Subcutaneous abdominal adipose tissue (tissue), 5 donors: ENCODE measurements around the gene ZFAND3.

Experiments used
- H3K27ac ChIP-seq: one replicate; pipeline ENCODE4 v1.7.0; 2013; ENCODE audit warnings: low read depth, mild to moderate bottlenecking, inconsistent platforms, low read length, moderate library complexity
- H3K27me3 ChIP-seq, 5 donors: one replicate each; pipeline ENCODE4 v1.7.0; 2013; ENCODE audit warnings: low read length in 5 of 5, inconsistent platforms in 1 of 5; ENCODE audit not compliant: control insufficient read depth in 5 of 5, insufficient read depth in 4 of 5
- H3K36me3 ChIP-seq, 5 donors: one replicate each; pipeline ENCODE4 v1.7.0; 2013; ENCODE audit warnings: low read length in 5 of 5; ENCODE audit not compliant: control insufficient read depth in 5 of 5, insufficient read depth in 5 of 5
- H3K4me1 ChIP-seq, 5 donors: one replicate each; pipeline ENCODE4 v1.7.0; 2013; ENCODE audit warnings: low read length in 5 of 5, mild to moderate bottlenecking in 3 of 5, moderate library complexity in 1 of 5; ENCODE audit not compliant: control insufficient read depth in 5 of 5, insufficient read depth in 5 of 5
- H3K4me3 ChIP-seq, 5 donors: one replicate each; pipeline ENCODE4 v1.7.0; 2013; ENCODE audit warnings: low read length in 5 of 5, low read depth in 1 of 5
- H3K9ac ChIP-seq, 5 donors: one replicate each; pipeline ENCODE4 v1.7.0; 2013; ENCODE audit warnings: low read length in 5 of 5, mild to moderate bottlenecking in 4 of 5, moderate library complexity in 3 of 5
- H3K9me3 ChIP-seq, 5 donors: one replicate each; pipeline ENCODE4 v1.7.0; 2013; ENCODE audit warnings: low read length in 5 of 5; ENCODE audit not compliant: control insufficient read depth in 5 of 5
- donor health status: healthy.
- donor health status: healthy.
- donor health status: healthy.
- donor health status: healthy.
- donor health status: healthy.

Gene ZFAND3

GRCh38 chr6:37860226-37860839 is 40.8 kb downstream of the ZFAND3 start:
- Histone ChIP-seq H3K27me3 (no peaks in the 10 kb centered on the region), H3K4me3 (no peak overlapping the region), H3K9ac (no peak overlapping the region), H3K27ac (no peak overlapping the region), H3K9me3 (no peaks in the 10 kb centered on the region), H3K36me3 (peaks cover 0 to 3% (median 0%) of the 10 kb centered on the region in 5 donors), H3K4me1 (peaks cover 0 to 8% (median 0%) of the 10 kb centered on the region in 5 donors)

- H3K36me3 ChIP-seq, result no peaks in the 10 kb centered on the region
- peaks cover 0 to 8% (median 6%) of the 10 kb centered on the region in 5 donors for H3K4me1 ChIP-seq
- no peak overlapping the region for H3K9ac ChIP-seq
- no peaks in the 10 kb centered on the region for H3K9me3 ChIP-seq
- no peaks in the 10 kb centered on the region for H3K27me3 ChIP-seq
- H3K4me3 ChIP-seq, result no peak overlapping the region
- H3K27ac ChIP-seq, result no peak overlapping the region
Observed at GRCh38 chr6:37861452-37861851, 41.9 kb downstream of the ZFAND3 start.

- H3K4me3 ChIP-seq, result no peak overlapping the region
- no peaks in the 10 kb centered on the region for H3K36me3 ChIP-seq
- H3K9ac ChIP-seq, result no peak overlapping the region
- H3K9me3 ChIP-seq, result no peaks in the 10 kb centered on the region
- H3K27ac ChIP-seq, result no peak overlapping the region
- H3K27me3 ChIP-seq, result no peaks in the 10 kb centered on the region
- H3K4me1 ChIP-seq, result peaks cover 0 to 12% (median 9%) of the 10 kb centered on the region in 5 donors
Observed at GRCh38 chr6:37862430-37862829, 42.9 kb downstream of the ZFAND3 start.

GRCh38 chr6:37862992-37863391 is 43.5 kb downstream of the ZFAND3 start:
- Histone ChIP-seq H3K9me3 (no peaks in the 10 kb centered on the region), H3K27ac (no peak overlapping the region), H3K36me3 (no peaks in the 10 kb centered on the region), H3K9ac (no peak overlapping the region), H3K4me1 (peaks cover 0 to 14% (median 11%) of the 10 kb centered on the region in 5 donors), H3K27me3 (no peaks in the 10 kb centered on the region), H3K4me3 (no peak overlapping the region)

- Histone ChIP-seq H3K4me1 (peaks cover 0 to 17% (median 12%) of the 10 kb centered on the region in 5 donors), H3K27me3 (no peaks in the 10 kb centered on the region), H3K4me3 (no peak overlapping the region), H3K27ac (no peak overlapping the region), H3K9ac (no peak overlapping the region), H3K9me3 (no peaks in the 10 kb centered on the region), H3K36me3 (no peaks in the 10 kb centered on the region)
Observed at GRCh38 chr6:37864250-37864649, 44.7 kb downstream of the ZFAND3 start.

- no peak overlapping the region for H3K9ac ChIP-seq
- no peaks in the 10 kb centered on the region for H3K36me3 ChIP-seq
- no peak overlapping the region for H3K4me3 ChIP-seq
- no peak overlapping the region for H3K27ac ChIP-seq
- no peaks in the 10 kb centered on the region for H3K27me3 ChIP-seq
- H3K4me1 ChIP-seq, result peaks cover 0 to 17% (median 12%) of the 10 kb centered on the region in 5 donors
- H3K9me3 ChIP-seq, result no peaks in the 10 kb centered on the region
Observed at GRCh38 chr6:37865504-37865903, 46.0 kb downstream of the ZFAND3 start.

- no peak overlapping the region for H3K4me3 ChIP-seq
- H3K27me3 ChIP-seq, result no peaks in the 10 kb centered on the region
- H3K36me3 ChIP-seq, result no peaks in the 10 kb centered on the region
- peaks cover 0 to 3% (median 0%) of the 10 kb centered on the region in 5 donors for H3K9me3 ChIP-seq
- H3K4me1 ChIP-seq, result peaks cover 0 to 17% (median 4%) of the 10 kb centered on the region in 5 donors
- no peak overlapping the region for H3K27ac ChIP-seq
- H3K9ac ChIP-seq, result no peak overlapping the region
Observed at GRCh38 chr6:37866590-37867507, 47.3 kb downstream of the ZFAND3 start.

GRCh38 chr6:37867756-37868446 is 48.4 kb downstream of the ZFAND3 start:
- Histone ChIP-seq H3K27me3 (no peaks in the 10 kb centered on the region), H3K4me1 (peaks cover 0 to 17% (median 4%) of the 10 kb centered on the region in 5 donors), H3K4me3 (no peak overlapping the region), H3K27ac (no peak overlapping the region), H3K9me3 (peaks cover 0 to 3% (median 0%) of the 10 kb centered on the region in 5 donors), H3K36me3 (no peaks in the 10 kb centered on the region), H3K9ac (no peak overlapping the region)

- peaks cover 0 to 17% (median 5%) of the 10 kb centered on the region in 5 donors for H3K4me1 ChIP-seq
- H3K4me3 ChIP-seq, result no peak overlapping the region
- no peak overlapping the region for H3K27ac ChIP-seq
- no peaks in the 10 kb centered on the region for H3K27me3 ChIP-seq
- peaks cover 0 to 3% (median 0%) of the 10 kb centered on the region in 5 donors for H3K9me3 ChIP-seq
- H3K36me3 ChIP-seq, result no peaks in the 10 kb centered on the region
- H3K9ac ChIP-seq, result no peak overlapping the region
Observed at GRCh38 chr6:37868447-37868825, 48.9 kb downstream of the ZFAND3 start.
